ENCODE measurements around the gene HAX1. TPM values are rescaled to one million over a fixed set of nuclear protein-coding genes. Genes with fewer than 3 reads are reported as not detected.
"Not testable (repeated sequence)": the region's sequence is repeated elsewhere in the genome, so short reads cannot be mapped to it uniquely, and the experiment has no call there.

HAX1 gene
- total RNA-seq, 1 donor from 2014 or later, result 82.2 TPM

DNA sequence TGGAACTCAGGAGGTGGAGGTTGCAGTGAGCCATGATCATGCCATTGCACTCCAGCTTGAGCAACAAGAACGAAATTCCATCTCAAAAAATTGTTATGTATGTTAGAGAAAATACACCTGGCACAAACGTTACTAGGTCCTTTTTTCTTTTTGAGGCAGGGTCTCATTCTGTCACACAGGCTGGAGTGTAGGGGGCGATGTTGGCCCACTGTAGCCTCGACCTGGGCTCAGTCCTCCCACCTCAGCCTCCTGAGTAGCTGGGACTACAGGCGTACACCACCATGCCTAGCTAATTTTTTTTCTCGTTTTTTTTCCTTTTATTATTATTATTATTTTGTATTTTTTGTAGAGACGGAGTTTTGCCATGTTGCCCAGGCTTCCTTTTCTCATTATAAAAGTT, 4.4 kb downstream of the HAX1 start:
- H3K27ac ChIP-seq (ENCODE audit: low read depth, low read length), result no peak overlapping the region
- Mint-ChIP-seq H3K4me3 (ENCODE audit: unreplicated experiment) (no peak overlapping the region), H3K27ac (ENCODE audit: unreplicated experiment) (no peak overlapping the region), H3K36me3 (ENCODE audit: low read depth, unreplicated experiment) (peaks cover 18% of the 10 kb centered on the region), H3K27me3 (ENCODE audit: low read depth, unreplicated experiment) (no peaks in the 10 kb centered on the region), H3K9me3 (ENCODE audit: unreplicated experiment) (no peaks in the 10 kb centered on the region), H3K4me1 (ENCODE audit: low read depth, unreplicated experiment) (peaks cover 8% of the 10 kb centered on the region)
- H3K9me3 ChIP-seq (ENCODE audit: insufficient read depth, low read depth, low read length), result no peaks in the 10 kb centered on the region
- FAIRE-seq (no peak), DNase-seq (ENCODE audit: low read depth) (no peak)
- peaks cover 6% of the 10 kb centered on the region for H3K4me1 ChIP-seq (ENCODE audit: insufficient read depth, low read length)
- no peak overlapping the region for H3K9ac ChIP-seq (ENCODE audit: low read length)
- peaks cover 13% of the 10 kb centered on the region for H3K79me2 ChIP-seq (ENCODE audit: insufficient read depth, low read length)
- peaks cover 6% of the 10 kb centered on the region for H3K36me3 ChIP-seq (ENCODE audit: insufficient read depth, low read length)
- H3K4me2 ChIP-seq (ENCODE audit: low read length), result no peak overlapping the region
- no peak overlapping the region for H2AFZ ChIP-seq (ENCODE audit: low read depth, low read length)
- no peaks in the 10 kb centered on the region for H3K27me3 ChIP-seq (ENCODE audit: insufficient read depth, low read length)
- no peaks in the 10 kb centered on the region for H4K20me1 ChIP-seq (ENCODE audit: insufficient read depth, low read length)
- TF ChIP-seq, protein P1, sequence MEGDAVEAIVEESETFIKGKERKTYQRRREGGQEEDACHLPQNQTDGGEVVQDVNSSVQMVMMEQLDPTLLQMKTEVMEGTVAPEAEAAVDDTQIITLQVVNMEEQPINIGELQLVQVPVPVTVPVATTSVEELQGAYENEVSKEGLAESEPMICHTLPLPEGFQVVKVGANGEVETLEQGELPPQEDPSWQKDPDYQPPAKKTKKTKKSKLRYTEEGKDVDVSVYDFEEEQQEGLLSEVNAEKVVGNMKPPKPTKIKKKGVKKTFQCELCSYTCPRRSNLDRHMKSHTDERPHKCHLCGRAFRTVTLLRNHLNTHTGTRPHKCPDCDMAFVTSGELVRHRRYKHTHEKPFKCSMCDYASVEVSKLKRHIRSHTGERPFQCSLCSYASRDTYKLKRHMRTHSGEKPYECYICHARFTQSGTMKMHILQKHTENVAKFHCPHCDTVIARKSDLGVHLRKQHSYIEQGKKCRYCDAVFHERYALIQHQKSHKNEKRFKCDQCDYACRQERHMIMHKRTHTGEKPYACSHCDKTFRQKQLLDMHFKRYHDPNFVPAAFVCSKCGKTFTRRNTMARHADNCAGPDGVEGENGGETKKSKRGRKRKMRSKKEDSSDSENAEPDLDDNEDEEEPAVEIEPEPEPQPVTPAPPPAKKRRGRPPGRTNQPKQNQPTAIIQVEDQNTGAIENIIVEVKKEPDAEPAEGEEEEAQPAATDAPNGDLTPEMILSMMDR (IDR thresholded peaks at IDR 0.05; ENCODE audit: insufficient read depth, low read depth, low read length), result no peak
- TF ChIP-seq EZH2 (IDR thresholded peaks at IDR 0.05; ENCODE audit: insufficient read depth, low read length), result no peak
- no peak overlapping the region for H3K4me3 ChIP-seq (ENCODE audit: insufficient read depth, low read depth, low read length)

DNA sequence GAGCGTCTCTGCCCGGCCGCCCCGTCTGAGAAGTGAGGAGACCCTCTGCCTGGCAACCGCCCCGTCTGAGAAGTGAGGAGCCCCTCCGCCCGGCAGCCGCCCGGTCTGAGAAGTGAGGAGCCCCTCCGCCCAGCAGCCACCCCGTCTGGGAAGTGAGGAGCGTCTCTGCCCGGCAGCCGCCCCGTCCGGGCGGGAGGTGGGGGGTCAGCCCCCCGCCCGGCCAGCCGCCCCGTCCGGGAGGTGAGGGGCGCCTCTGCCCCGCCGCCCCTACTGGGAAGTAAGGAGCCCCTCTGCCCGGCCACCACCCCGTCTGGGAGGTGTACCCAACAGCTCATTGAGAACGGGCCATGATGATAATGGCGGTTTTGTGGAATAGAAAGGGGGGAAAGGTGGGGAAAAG, 15.2 kb downstream of the HAX1 start:
- not testable (repeated sequence) for H2AFZ ChIP-seq (ENCODE audit: low read depth, low read length); H3K4me3 Mint-ChIP-seq (ENCODE audit: unreplicated experiment); H3K27ac Mint-ChIP-seq (ENCODE audit: unreplicated experiment); H4K20me1 ChIP-seq (ENCODE audit: insufficient read depth, low read length); H3K27me3 ChIP-seq (ENCODE audit: insufficient read depth, low read length); DNase-seq (ENCODE audit: low read depth); H3K9me3 ChIP-seq (ENCODE audit: insufficient read depth, low read depth, low read length); H3K27me3 Mint-ChIP-seq (ENCODE audit: low read depth, unreplicated experiment); FAIRE-seq; H3K36me3 Mint-ChIP-seq (ENCODE audit: low read depth, unreplicated experiment); H3K9ac ChIP-seq (ENCODE audit: low read length); H3K9me3 Mint-ChIP-seq (ENCODE audit: unreplicated experiment); H3K4me1 Mint-ChIP-seq (ENCODE audit: low read depth, unreplicated experiment); H3K4me3 ChIP-seq (ENCODE audit: insufficient read depth, low read depth, low read length); H3K4me2 ChIP-seq (ENCODE audit: low read length); H3K36me3 ChIP-seq (ENCODE audit: insufficient read depth, low read length); H3K27ac ChIP-seq (ENCODE audit: low read depth, low read length); H3K79me2 ChIP-seq (ENCODE audit: insufficient read depth, low read length); H3K4me1 ChIP-seq (ENCODE audit: insufficient read depth, low read length)

DNA sequence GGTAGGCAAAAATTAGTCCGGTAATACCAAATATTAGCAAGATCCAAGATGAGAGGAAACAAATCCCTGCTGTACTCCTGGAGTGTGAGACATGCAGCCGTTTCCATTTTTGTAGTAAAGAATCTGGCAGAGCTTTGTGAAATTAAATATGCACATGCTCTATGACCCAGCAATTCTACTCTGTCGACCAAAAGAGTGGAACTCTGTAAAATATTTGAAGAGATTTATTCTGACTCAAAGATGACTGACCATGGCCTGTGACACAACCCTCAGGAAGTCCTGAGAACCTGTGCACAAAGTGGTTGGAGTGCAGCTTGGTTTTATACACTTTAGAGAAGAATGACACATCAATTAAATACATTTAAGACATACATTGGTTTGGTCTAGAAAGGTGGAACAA, 16.2 kb downstream of the HAX1 start:
- Mint-ChIP-seq H3K9me3 (ENCODE audit: unreplicated experiment) (peaks cover 7% of the 10 kb centered on the region), H3K36me3 (ENCODE audit: low read depth, unreplicated experiment) (no peaks in the 10 kb centered on the region), H3K27ac (ENCODE audit: unreplicated experiment) (no peak overlapping the region), H3K4me3 (ENCODE audit: unreplicated experiment) (no peak overlapping the region), H3K27me3 (ENCODE audit: low read depth, unreplicated experiment) (peaks cover 6% of the 10 kb centered on the region), H3K4me1 (ENCODE audit: low read depth, unreplicated experiment) (no peaks in the 10 kb centered on the region)
- Histone ChIP-seq H3K9me3 (ENCODE audit: insufficient read depth, low read depth, low read length) (no peaks in the 10 kb centered on the region), H3K27ac (ENCODE audit: low read depth, low read length) (no peak overlapping the region), H3K79me2 (ENCODE audit: insufficient read depth, low read length) (no peaks in the 10 kb centered on the region), H3K4me1 (ENCODE audit: insufficient read depth, low read length) (no peaks in the 10 kb centered on the region), H2AFZ (ENCODE audit: low read depth, low read length) (no peak overlapping the region), H4K20me1 (ENCODE audit: insufficient read depth, low read length) (no peaks in the 10 kb centered on the region), H3K36me3 (ENCODE audit: insufficient read depth, low read length) (no peaks in the 10 kb centered on the region), H3K4me2 (ENCODE audit: low read length) (no peak overlapping the region), H3K27me3 (ENCODE audit: insufficient read depth, low read length) (peaks cover 5% of the 10 kb centered on the region), H3K9ac (ENCODE audit: low read length) (no peak overlapping the region), H3K4me3 (ENCODE audit: insufficient read depth, low read depth, low read length) (no peak overlapping the region)
- TF ChIP-seq EZH2 (IDR thresholded peaks at IDR 0.05; ENCODE audit: insufficient read depth, low read length), result no peak
- TF ChIP-seq, protein P1 (IDR thresholded peaks at IDR 0.05; ENCODE audit: insufficient read depth, low read depth, low read length), result no peak
- DNase-seq (ENCODE audit: low read depth) (no peak), FAIRE-seq (no peak)

Data from astrocyte (in vitro differentiated cells and primary cell).